GM12878 (cell line): ENCODE results near the gene RAPGEF1. TPM values are rescaled to one million over a fixed set of nuclear protein-coding genes. Genes with fewer than 3 reads are reported as not detected.

Source experiments
- ATAC-seq: fragments of 200-7000 bp; cut with Tn5 transposase; 3 replicates; pipeline ENCODE4 v1.9.1; 2020; ENCODE audit warnings: mild to moderate bottlenecking, moderate library complexity
- BruUV-seq: library from RNA; stranded (reverse); fragments of 400-500 nt; replicated peaks from 2 replicates; lab custom pipeline; 2021; lab: Mats Ljungman, UMichigan
- CTCF ChIA-PET: fragments of 300-600 bp; sonication (Branson Sonifier 250); formaldehyde crosslinking; extraction: SDS; loops from one replicate; lab custom pipeline; 2021; ENCODE audit warnings: inconsistent platforms; lab: Yijun Ruan, JAX
- POLR2A ChIA-PET: fragments of 350-600 bp; formaldehyde crosslinking; extraction: SDS; loops from one replicate; lab custom pipeline; 2021; ENCODE audit warnings: inconsistent platforms; lab: Charles Lee
- RAD21 ChIA-PET: fragments of 300-600 bp; sonication (Branson Sonifier 250); formaldehyde crosslinking; loops from one replicate; lab custom pipeline; 2023; ENCODE audit warnings: antibody characterized with exemption; ENCODE audit not compliant: unreplicated experiment; lab: Charles Lee
- SMC1A ChIA-PET: fragments of 300-600 bp; sonication (Branson Sonifier 250); formaldehyde crosslinking; loops from one replicate; lab custom pipeline; 2023; ENCODE audit not compliant: unreplicated experiment, uncharacterized antibody; lab: Charles Lee
- DNase-seq: peaks from one replicate; pipeline ENCODE4 v3.0.0-alpha.2; 2011; ENCODE audit warnings: low read depth, low spot score
- FAIRE-seq: peaks from 3 replicates; lab custom pipeline; 2011; peaks lifted over from hg19 to GRCh38; lab: Jason Lieb, UNC
- H2AFZ ChIP-seq: 2 replicates; pipeline ENCODE4 v1.6.0; 2011; ENCODE audit warnings: low read depth, low read length, control low read depth; ENCODE audit not compliant: control insufficient read depth
- H3K27ac ChIP-seq: 2 replicates; pipeline ENCODE4 v1.5.1; 2011; ENCODE audit warnings: control low read depth; ENCODE audit not compliant: control insufficient read depth, insufficient read depth
- H3K27me3 ChIP-seq, 2 experiments: replicated peaks in 1 of 2; 2 replicates each; pipeline versions ENCODE4 v1.6.0 to v1.6.1; 2011; ENCODE audit warnings: low read length in 1 of 2; ENCODE audit not compliant: control insufficient read depth in 2 of 2, insufficient read depth in 2 of 2
- H3K36me3 ChIP-seq, 2 experiments: 2 replicates each; pipeline ENCODE4 v1.5.1; 2011; ENCODE audit warnings: low read length in 1 of 2; ENCODE audit not compliant: control insufficient read depth in 2 of 2, insufficient read depth in 2 of 2
- H3K4me1 ChIP-seq: 2 replicates; pipeline ENCODE4 v1.6.1; 2011; ENCODE audit warnings: mild to moderate bottlenecking, low read length, moderate library complexity, mixed read lengths; ENCODE audit not compliant: control insufficient read depth, insufficient read depth
- H3K4me2 ChIP-seq: 2 replicates; pipeline ENCODE4 v1.6.0; 2011; ENCODE audit warnings: control low read depth; ENCODE audit not compliant: control insufficient read depth, insufficient read depth
- H3K4me3 ChIP-seq: fragments of 200-600 bp; sonication (generic); 2 replicates; pipeline ENCODE4 v1.5.1; 2016
- H3K79me2 ChIP-seq: 2 replicates; pipeline ENCODE4 v1.6.0; 2011; ENCODE audit warnings: low read length; ENCODE audit not compliant: control insufficient read depth, insufficient read depth
- H3K9ac ChIP-seq: 2 replicates; pipeline ENCODE4 v1.8.0; 2011; ENCODE audit warnings: low read length, control low read depth, mixed read lengths; ENCODE audit not compliant: control insufficient read depth, insufficient read depth
- H3K9me3 ChIP-seq: replicated peaks from 3 replicates; pipeline ENCODE4 v1.5.1; 2011; ENCODE audit warnings: mild to moderate bottlenecking, low read length; ENCODE audit not compliant: control insufficient read depth, insufficient read depth
- H4K20me1 ChIP-seq: 2 replicates; pipeline ENCODE4 v1.6.0; 2011; ENCODE audit not compliant: control insufficient read depth, insufficient read depth
- BMI1 ChIP-seq: fragments of 450-650 bp; IDR thresholded peaks from 2 replicates; pipeline ENCODE4 v1.6.1; 2016; ENCODE audit warnings: mild to moderate bottlenecking, moderate library complexity, borderline replicate concordance
- CBFB ChIP-seq: IDR thresholded peaks from 2 replicates; pipeline ENCODE4 v1.6.1; 2016; ENCODE audit warnings: antibody characterized with exemption, low read depth
- EZH2 ChIP-seq: IDR thresholded peaks from 2 replicates; pipeline ENCODE4 v1.6.1; 2012; ENCODE audit warnings: low read depth, mild to moderate bottlenecking, control low read depth, inconsistent platforms, low read length, borderline replicate concordance; ENCODE audit not compliant: control insufficient read depth
- IKZF2 ChIP-seq, 2 experiments: fragments of 450-650 bp; IDR thresholded peaks; 2 replicates each; pipeline ENCODE4 v1.6.1; 2017; ENCODE audit warnings: mild to moderate bottlenecking in 2 of 2, moderate library complexity in 2 of 2
- MTA2 ChIP-seq: fragments of 450-650 bp; IDR thresholded peaks from 2 replicates; pipeline ENCODE4 v1.6.1; 2016; ENCODE audit warnings: low read depth, mild to moderate bottlenecking, moderate library complexity
- NR2F1 ChIP-seq: fragments of 450-650 bp; conservative IDR thresholded peaks from 2 replicates; pipeline ENCODE4 v1.6.1; 2017; ENCODE audit warnings: mild to moderate bottlenecking
- POLR2AphosphoS5 ChIP-seq: IDR thresholded peaks from 2 replicates; pipeline ENCODE4 v1.6.1; 2011; ENCODE audit warnings: mild to moderate bottlenecking, low read length, inconsistent platforms
- RUNX3 ChIP-seq: IDR thresholded peaks from 2 replicates; pipeline ENCODE4 v1.6.1; 2012; ENCODE audit warnings: low read length, inconsistent platforms
- SKIL ChIP-seq: fragments of 450-650 bp; IDR thresholded peaks from 2 replicates; pipeline ENCODE4 v1.6.1; 2017; ENCODE audit warnings: mild to moderate bottlenecking, low read depth, inconsistent platforms; ENCODE audit not compliant: poor library complexity, severe bottlenecking
- SREBF2 ChIP-seq: IDR thresholded peaks from 2 replicates; pipeline ENCODE4 v1.6.1; 2012; ENCODE audit warnings: mild to moderate bottlenecking, low read length
- TBL1XR1 ChIP-seq: IDR thresholded peaks from 2 replicates; pipeline ENCODE4 v1.6.1; 2012; ENCODE audit warnings: low read depth, low read length, improper control_type of control experiment
- TCF7 ChIP-seq: IDR thresholded peaks from 2 replicates; pipeline ENCODE4 v1.6.1; 2014; ENCODE audit warnings: antibody characterized with exemption, borderline replicate concordance
- WGBS: methylation state at CpG from one replicate; pipeline ENCODE4 v1.1.6; 2016; ENCODE audit warnings: low lambda C conversion rate; ENCODE audit not compliant: insufficient replicate concordance, insufficient coverage; ENCODE audit errors: missing lambda C conversion rate; 5-methylcytosine and 5-hydroxymethylcytosine counted together
- in situ Hi-C: fragments of 300-500 bp; cut with MboI; formaldehyde crosslinking; loops from 9 replicates; pipeline ENCODE4 v1.14.3; 2018; ENCODE audit warnings: mixed read lengths
- intact Hi-C: fragments of 100-400 bp; cut with micrococcal nuclease; formaldehyde crosslinking; loops from one replicate; pipeline ENCODE4 v1.14.2; 2022; ENCODE audit not compliant: unreplicated experiment
- polyA plus RNA-seq, 11 experiments: library from polyadenylated mRNA; depleted of rRNA in 4 of 11; unstranded in 6 of 11; stranded (reverse) in 5 of 11; fragments of >200 nt; fragmentation: Nextera tagmentation in 4 of 11; fragmentation: Illumina TruSeq in 1 of 11; extraction: Ambion mirVana in 4 of 11; extraction: Trizol in 1 of 11; gene quantifications; 1 replicate in 1 of 11; 2 replicates in 10 of 11; pipeline versions ENCODE4 v1.2.1 to v1.2.3, GENCODE V29; 2011 to 2016; ENCODE audit warnings: inconsistent platforms in 2 of 11, missing spikeins in 2 of 11, low read depth in 1 of 11
- total RNA-seq, 4 experiments: library from RNA; depleted of rRNA in 3 of 4; stranded (reverse); fragments of >200 nt in 3 of 4; fragmentation: Illumina TruSeq in 1 of 4; extraction: Trizol in 1 of 4; gene quantifications; 2 replicates each; pipeline versions ENCODE4 v1.2.1 to v1.2.3, GENCODE V29; 2013 to 2021

Gene RAPGEF1
- total and polyA plus RNA-seq, 10 of the 15 experiments (the other 5 are each of a cell fraction or from before 2014, with no cell fraction given): 0.42 to 113 (median 45.9) TPM

DNA sequence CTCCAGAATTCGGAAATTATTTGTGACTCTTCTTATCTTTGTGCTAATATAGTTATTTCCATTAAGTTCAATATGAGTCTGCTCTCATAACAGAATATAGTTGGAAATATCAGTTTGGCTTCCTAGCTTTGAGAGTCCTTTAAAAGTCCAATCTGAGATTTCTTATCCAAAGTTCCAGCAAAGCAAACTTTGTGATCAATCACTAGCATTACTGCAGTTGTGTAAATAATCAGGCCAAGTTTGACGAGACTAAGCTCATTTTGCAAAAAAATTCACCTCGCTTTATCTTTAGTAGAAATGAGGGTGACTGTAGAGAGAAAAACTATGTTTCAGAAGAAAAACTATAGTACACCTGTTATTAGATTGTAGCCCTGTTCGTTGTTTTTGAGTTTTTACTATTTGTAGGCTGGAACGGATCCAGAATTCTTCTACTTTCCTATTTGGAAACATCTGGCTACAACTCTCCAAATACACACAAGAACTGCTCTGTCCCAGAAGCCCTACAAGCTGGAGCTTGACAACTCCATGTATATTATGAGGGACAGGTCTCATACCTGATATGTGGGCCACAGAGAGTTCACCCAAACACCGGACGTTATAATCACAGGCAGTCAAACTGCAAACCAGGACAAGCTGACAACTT is 47.8 kb downstream of the RAPGEF1 start:
- ChIA-PET CTCF (interaction anchor here (0.7 to 3.3 kb wide), 6 partner anchors 10 to 70 kb away, joined by 3 to 20 read pairs (median 4); no protein-coding TSS in a partner anchor), SMC1A (interaction anchor here (1.0 to 10.7 kb wide), 10 partner anchors 13 to 70 kb away, joined by 3 to 122 read pairs (median 4); no protein-coding TSS in a partner anchor), RAD21 (interaction anchor here (0.9 to 1.5 kb wide), 7 partner anchors 12 to 44 kb away, joined by 3 to 7 read pairs (median 3); no protein-coding TSS in a partner anchor), POLR2A (interaction anchor here (0.8 to 1.7 kb wide), 4 partner anchors 12 to 27 kb away, joined by 3 to 7 read pairs (median 5); no protein-coding TSS in a partner anchor)
- ATAC-seq (no peak), FAIRE-seq (no peak), DNase-seq (no peak)
- intact Hi-C loops (no loop called here), in situ Hi-C loops (no loop called here)
- Histone ChIP-seq H3K4me1 (peaks cover 32% of the 10 kb centered on the region), H4K20me1 (no peaks in the 10 kb centered on the region), H3K27ac (no peak overlapping the region), H3K4me3 (no peak overlapping the region), H3K4me2 (no peak overlapping the region), H3K9ac (no peak overlapping the region), H3K36me3 (peaks cover 2 to 5% of the 10 kb centered on the region in 2 experiments), H2AFZ (no peak overlapping the region), H3K79me2 (peaks cover 96% of the 10 kb centered on the region), H3K9me3 (no peaks in the 10 kb centered on the region), H3K27me3 (no peaks in the 10 kb centered on the region)
- no TSS peak for BruUV-seq
- no peak for TF ChIP-seq CBFB
- 86% methylated on average over 7 of the region's 7 CpGs for WGBS

GRCh38 chr9:131690941-131691573 is 48.8 kb downstream of the RAPGEF1 start:
- Histone ChIP-seq H3K27me3 (no peaks in the 10 kb centered on the region), H3K36me3 (peaks cover 2 to 5% of the 10 kb centered on the region in 2 experiments; a peak in 3 of 4 replicates), H2AFZ (no peak overlapping the region), H3K9me3 (no peaks in the 10 kb centered on the region), H3K9ac (no peak overlapping the region), H3K27ac (no peak overlapping the region), H3K79me2 (peaks cover 96% of the 10 kb centered on the region), H3K4me1 (peaks cover 35% of the 10 kb centered on the region), H3K4me2 (peak overlapping the region; percentile 50), H4K20me1 (no peaks in the 10 kb centered on the region), H3K4me3 (no peak overlapping the region)
- ATAC-seq (peak; percentile 51; the same call in 2 of the 3 replicates), FAIRE-seq (no peak), DNase-seq (no peak)
- RAD21 ChIA-PET: interaction anchor here (1.3 kb wide), 1 partner anchor 45 kb away, joined by 4 read pairs; no protein-coding TSS in a partner anchor
- SMC1A ChIA-PET: interaction anchor here (1.0 to 10.7 kb wide), 8 partner anchors 12 to 48 kb away, joined by 3 to 122 read pairs (median 4); no protein-coding TSS in a partner anchor
- no TSS peak for BruUV-seq
- intact Hi-C loops (no loop called here), in situ Hi-C loops (no loop called here)
- CTCF ChIA-PET: interaction anchor here (0.7 to 3.3 kb wide), 6 partner anchors 11 to 99 kb away, joined by 3 to 20 read pairs (median 4); no protein-coding TSS in a partner anchor
- 68% methylated on average over 3 of the region's 3 CpGs for WGBS
- POLR2A ChIA-PET: interaction anchor here (1.2 to 1.7 kb wide), 2 partner anchors 13 to 19 kb away, joined by 5 to 7 read pairs; no protein-coding TSS in a partner anchor
- 0 out of 2 replicates have a peak, but pooled peaks have one; percentile 25 for TF ChIP-seq TBL1XR1
- TF ChIP-seq NR2F1: peak; percentile 40; the same call in 1 of the 2 replicates
- peak; percentile 43 for TF ChIP-seq SKIL
- peak; percentile 83 for TF ChIP-seq MTA2
- TF ChIP-seq TCF7: peak; percentile 62; the same call in 1 of the 2 replicates
- no peak for TF ChIP-seq EZH2
- TF ChIP-seq BMI1: no peak
- no peak for TF ChIP-seq SREBF2
- no peak for TF ChIP-seq POLR2AphosphoS5
- peak; percentile 50 for TF ChIP-seq RUNX3
- TF ChIP-seq IKZF2 (IDR thresholded peaks at IDR 0.05): 0 out of 4 replicates have a peak, but pooled peaks of 1 of the 2 experiments have one; percentile 7
